LNCAP (cell line): Measurements from ENCODE around the gene PACSIN1.

Experiments used
- TF ChIP-seq, protein P1 (sequence below): fragments of 450-650 bp; IDR thresholded peaks from 2 replicates; pipeline ENCODE4 v1.5.1; 2017; ENCODE audit warnings: mild to moderate bottlenecking

PACSIN1 gene

DNA sequence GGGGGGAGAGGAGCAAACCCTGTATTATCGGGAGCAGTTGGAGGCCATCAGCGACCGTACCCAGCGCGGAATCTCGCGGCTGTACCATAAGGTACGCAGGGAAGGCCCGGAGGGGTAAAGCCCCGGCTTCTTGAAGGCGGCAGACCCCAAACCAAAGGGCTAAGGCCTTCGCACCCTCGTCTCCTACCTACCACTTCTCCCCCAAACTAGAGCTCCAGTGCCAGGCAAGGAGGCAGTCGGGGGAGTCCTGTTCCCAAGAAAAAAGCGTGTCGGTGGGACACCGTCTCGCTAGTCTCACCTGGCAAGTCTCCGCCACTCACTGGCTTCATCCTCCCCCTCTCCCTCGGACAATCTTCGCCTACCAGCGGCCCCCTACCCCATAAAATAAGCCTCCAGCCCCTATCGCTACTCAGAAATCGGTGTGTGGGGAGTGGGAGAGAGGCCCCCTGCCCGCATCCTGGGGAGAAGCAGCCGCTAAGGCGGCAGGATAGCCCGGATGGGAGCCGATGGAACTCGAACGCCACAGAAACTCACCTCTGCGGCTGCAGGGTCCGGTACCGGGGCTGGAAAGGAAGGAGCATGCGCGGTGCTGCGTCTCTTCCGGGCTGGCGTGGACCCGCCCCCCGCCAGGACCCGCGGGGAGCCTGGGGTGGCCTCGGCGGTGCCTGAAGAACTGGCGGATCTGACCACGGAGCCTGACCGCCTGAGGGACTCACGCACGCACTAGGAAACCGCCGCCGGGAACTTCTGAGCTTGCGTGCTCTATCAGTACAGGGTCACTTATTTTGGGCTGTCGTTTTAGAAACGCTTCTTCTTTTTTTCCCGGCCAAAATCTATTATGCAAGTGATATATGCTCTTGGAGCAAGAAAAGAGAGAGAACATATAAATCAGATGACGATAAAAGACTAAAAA is 40.1 kb upstream of the PACSIN1 start, which contains the start of gene RPS10:
Gene RPS10 (minus strand): TSS at position 572 of the 913 bp plus-strand sequence. CDS start 848 bp downstream, outside the sequence.
- TF ChIP-seq, protein P1, sequence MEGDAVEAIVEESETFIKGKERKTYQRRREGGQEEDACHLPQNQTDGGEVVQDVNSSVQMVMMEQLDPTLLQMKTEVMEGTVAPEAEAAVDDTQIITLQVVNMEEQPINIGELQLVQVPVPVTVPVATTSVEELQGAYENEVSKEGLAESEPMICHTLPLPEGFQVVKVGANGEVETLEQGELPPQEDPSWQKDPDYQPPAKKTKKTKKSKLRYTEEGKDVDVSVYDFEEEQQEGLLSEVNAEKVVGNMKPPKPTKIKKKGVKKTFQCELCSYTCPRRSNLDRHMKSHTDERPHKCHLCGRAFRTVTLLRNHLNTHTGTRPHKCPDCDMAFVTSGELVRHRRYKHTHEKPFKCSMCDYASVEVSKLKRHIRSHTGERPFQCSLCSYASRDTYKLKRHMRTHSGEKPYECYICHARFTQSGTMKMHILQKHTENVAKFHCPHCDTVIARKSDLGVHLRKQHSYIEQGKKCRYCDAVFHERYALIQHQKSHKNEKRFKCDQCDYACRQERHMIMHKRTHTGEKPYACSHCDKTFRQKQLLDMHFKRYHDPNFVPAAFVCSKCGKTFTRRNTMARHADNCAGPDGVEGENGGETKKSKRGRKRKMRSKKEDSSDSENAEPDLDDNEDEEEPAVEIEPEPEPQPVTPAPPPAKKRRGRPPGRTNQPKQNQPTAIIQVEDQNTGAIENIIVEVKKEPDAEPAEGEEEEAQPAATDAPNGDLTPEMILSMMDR = no peak

DNA sequence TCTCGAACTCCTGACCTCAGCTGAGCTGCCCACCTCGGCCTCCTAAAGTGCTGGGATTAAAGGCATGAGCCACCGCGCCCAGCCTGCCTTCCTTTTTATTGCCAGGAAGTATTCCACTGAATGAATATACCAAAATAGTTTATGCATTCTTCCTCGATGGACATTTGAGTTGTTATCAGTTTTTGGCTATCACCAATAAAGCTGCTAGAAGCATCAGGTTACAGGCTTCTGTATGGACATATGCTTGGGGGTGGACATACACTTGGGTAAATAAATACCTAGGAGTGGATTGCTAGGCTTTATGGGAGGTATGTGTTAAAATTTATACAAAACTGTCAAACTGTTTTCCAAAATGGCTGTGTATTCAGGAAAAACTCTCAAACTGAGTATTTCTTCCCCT is 30.0 kb upstream of the PACSIN1 start:
- TF ChIP-seq, protein P1 = no peak

DNA sequence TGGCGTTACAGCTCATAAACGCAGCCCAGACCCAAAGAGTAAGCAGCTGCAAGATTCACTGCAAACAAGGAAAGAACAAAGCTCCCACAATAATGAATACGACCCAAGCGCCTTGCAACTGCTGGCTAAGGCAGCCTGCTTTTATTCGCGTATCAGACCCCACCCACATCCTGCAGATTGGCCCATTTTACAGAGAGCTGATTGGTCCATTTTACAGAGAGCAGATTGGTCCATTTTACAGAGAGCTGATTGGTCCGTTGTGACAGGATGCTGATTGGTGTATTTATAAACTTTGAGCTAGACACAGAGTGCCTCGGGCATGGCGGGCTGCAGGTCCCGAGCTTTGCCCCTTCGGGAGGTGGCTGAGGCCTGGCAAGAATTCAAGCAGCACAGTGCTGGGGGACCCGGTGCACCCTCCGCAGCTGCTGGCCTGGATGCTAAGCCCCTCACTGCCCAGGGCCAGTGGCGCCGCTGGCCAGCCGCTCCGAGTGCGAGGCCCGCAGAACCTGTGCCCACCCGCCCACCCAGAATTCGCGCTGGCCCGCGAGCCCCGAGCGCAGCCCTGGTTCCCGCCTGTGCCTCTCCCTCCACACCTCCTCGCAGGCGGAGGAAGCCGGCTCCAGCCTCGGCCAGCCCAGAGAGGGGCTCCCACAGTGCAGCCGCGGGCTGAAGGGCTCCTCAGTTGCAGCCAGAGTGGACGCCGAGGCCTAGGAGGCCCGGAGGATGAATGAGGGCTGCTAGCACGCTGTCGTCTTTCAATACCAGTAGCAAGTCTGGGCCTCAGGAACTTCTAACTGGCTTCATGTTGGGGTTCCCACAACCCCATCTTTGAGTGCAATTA is 28.9 kb upstream of the PACSIN1 start:
- TF ChIP-seq, protein P1 = no peak

DNA sequence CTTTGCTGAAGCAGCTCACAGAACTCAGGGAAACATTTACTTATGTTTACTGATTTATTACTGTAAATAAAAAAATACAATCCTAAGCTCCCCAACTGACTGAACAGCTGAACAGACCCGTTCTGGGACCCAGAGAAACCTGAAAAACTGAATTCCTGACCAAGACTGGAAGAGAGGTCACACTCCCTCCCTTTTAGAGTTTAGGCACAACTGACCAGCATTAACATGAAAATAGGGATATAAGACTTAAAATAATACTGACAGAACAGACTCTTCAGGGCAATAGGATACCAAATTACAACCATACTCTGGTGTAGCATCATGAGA is 28.3 kb upstream of the PACSIN1 start:
- TF ChIP-seq, protein P1 = no peak

DNA sequence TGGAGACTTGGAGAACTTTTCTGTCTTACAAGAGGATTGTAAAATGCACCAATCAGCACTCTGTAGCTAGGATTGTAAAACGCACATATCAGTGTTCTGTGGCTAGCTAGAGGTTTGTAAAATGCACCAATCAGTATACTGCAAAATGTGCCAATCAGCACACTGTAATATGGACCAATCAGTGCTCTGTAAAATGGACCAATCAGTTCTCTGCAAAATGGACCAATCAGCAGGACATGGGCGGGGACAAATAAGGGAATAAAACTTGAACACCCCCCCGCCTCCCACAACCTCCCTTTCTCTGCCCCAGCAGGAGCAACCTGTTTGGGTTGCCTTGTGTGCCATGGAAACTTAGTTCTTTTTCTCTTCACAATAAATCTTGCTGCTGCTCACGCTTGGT is 27.2 kb upstream of the PACSIN1 start:
- TF ChIP-seq, protein P1 = no peak

DNA sequence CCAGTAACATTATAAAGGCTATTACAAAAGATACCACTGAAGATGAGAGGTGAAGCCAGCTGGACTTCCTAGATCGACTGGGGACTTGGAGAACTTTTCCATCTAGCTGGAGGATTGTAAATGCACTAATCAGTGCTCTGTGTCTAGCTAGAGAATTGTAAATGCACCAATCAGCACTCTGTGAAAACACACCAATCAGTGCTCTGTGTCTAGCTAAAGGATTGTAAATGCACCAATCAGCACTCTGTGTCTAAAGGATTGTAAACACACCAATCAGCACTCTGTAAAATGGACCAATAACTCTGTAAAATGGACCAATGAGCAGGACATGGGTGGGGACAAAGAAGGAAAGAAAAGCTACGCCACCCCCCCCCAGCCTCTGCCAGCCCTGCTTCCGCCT is 26.4 kb upstream of the PACSIN1 start:
- TF ChIP-seq, protein P1 = no peak

DNA sequence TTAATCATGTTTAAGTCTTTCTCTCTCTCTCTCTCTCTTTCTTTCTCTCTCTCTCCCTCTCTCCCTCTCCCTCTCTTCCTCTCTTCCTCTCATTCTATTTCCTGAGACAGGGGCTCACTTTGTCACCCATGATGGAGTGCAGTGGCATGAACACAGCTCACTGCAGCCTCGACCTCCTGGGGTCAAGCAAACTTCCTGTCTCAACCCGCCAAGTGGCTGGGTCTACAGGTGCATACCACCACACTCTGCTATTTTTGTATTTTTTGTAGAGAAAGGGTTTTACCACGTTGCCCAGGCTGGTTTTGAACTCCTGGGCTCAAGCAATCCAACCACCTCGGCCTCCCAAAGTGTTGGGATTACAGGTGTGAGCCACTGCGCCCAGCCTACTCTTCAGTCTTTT is 24.4 kb upstream of the PACSIN1 start:
- TF ChIP-seq, protein P1 = no peak
